HG02970 (cell line): ENCODE results near the gene SLC18A2.
"Not testable (repeated sequence)": the region's sequence is repeated elsewhere in the genome, so short reads cannot be mapped to it uniquely, and the experiment has no call there.

Experiments used
- ATAC-seq: cut with Tn5 transposase; IDR thresholded peaks from one replicate; pipeline ENCODE4 v1.9.1; 2021; ENCODE audit warnings: mild to moderate bottlenecking, moderate library complexity, moderate number of reproducible peaks; ENCODE audit not compliant: unreplicated experiment, low FRiP score

Gene SLC18A2

GRCh38 chr10:117230107-117230506 lies 10.8 kb upstream of the SLC18A2 start:
- ATAC-seq: not testable (repeated sequence)

- no peak for ATAC-seq
Measured at GRCh38 chr10:117237401-117237991, 3.4 kb upstream of the SLC18A2 start.

GRCh38 chr10:117239051-117239450 lies 1.9 kb upstream of the SLC18A2 start:
- no peak for ATAC-seq

- no peak for ATAC-seq
Measured at GRCh38 chr10:117239721-117240620, 943 bp upstream of the SLC18A2 start.

GRCh38 chr10:117241541-117242462 lies 888 bp downstream of the SLC18A2 start:
- ATAC-seq: no peak

- ATAC-seq: no peak
Measured at GRCh38 chr10:117242463-117242832, 1.5 kb downstream of the SLC18A2 start.

GRCh38 chr10:117246997-117247671 lies 6.2 kb downstream of the SLC18A2 start:
- ATAC-seq: no peak

GRCh38 chr10:117248750-117249465 lies 8.0 kb downstream of the SLC18A2 start:
- no peak for ATAC-seq

- no peak for ATAC-seq
Measured at GRCh38 chr10:117249493-117250093, 8.7 kb downstream of the SLC18A2 start.

- no peak for ATAC-seq
Measured at GRCh38 chr10:117250411-117250810, 9.5 kb downstream of the SLC18A2 start.

GRCh38 chr10:117253908-117254307 lies 13.0 kb downstream of the SLC18A2 start:
- ATAC-seq: no peak

GRCh38 chr10:117254338-117254737 lies 13.4 kb downstream of the SLC18A2 start:
- ATAC-seq: no peak

- ATAC-seq: no peak
Measured at GRCh38 chr10:117254774-117255735, 14.1 kb downstream of the SLC18A2 start.

- ATAC-seq: no peak
Measured at GRCh38 chr10:117255835-117256460, 15.0 kb downstream of the SLC18A2 start.

- ATAC-seq: no peak
Measured at GRCh38 chr10:117256910-117257309, 16.0 kb downstream of the SLC18A2 start.

- ATAC-seq: no peak
Measured at GRCh38 chr10:117257721-117258120, 16.8 kb downstream of the SLC18A2 start.

GRCh38 chr10:117259279-117259678 lies 18.4 kb downstream of the SLC18A2 start:
- ATAC-seq: no peak

- no peak for ATAC-seq
Measured at GRCh38 chr10:117260084-117260483, 19.2 kb downstream of the SLC18A2 start.
